IPS-NIHi7 (cell line): ENCODE data around the gene TCEANC.
"Not testable (repeated sequence)": the region's sequence is repeated elsewhere in the genome, so short reads cannot be mapped to it uniquely, and the experiment has no call there.

Source experiments
- DNase-seq: peaks from one replicate; pipeline ENCODE4 v3.0.0; 2012; ENCODE audit warnings: mixed read lengths; ENCODE audit errors: extremely low spot score

Gene TCEANC

DNA sequence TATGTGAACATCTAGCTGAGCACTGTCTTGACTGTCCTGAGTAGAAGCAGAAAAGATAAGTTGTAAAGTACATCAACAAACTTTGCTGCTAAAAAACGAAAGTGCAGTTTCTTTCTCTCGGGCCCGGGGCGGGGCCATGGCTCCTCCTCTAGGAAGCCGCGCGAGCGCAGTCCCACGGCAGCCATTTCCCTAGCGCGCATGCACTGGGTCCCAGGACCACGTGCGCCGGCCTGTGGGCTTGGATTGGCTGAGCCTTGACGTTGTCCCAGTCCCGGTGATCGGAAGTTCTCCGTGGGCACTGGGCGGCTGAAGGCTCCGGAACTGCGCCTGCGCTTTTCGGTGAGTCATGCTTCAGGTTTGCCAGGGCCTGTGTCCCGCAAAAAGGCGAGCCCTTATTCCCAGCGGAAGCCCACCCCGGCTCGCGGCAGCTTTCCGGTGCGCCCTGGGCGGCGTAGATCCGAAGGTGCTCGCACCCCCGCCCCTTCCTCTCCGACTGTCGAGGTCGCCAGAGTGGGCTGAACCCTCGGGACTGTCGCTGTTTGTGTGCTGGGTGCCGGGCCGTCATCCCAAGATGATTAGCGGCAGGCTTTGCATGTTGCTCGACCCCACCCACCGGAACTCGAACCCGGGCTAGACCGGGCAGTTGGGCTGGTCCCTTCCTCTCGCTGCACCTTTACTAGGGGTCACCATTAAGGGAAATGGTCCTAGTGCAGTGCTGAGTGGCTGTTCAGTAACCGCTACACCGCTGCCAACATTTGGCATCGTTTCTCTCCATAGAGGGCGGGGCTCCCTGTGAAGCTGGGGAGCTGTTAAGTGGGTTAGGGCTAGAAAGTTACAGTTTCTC, at the start of gene TCEANC:
Gene TCEANC, plus strand, starts transcription at position 292 of the 844 bp plus-strand sequence. CDS start 9,368 bp downstream, outside the sequence.
- DNase-seq = peak; percentile 95

DNA sequence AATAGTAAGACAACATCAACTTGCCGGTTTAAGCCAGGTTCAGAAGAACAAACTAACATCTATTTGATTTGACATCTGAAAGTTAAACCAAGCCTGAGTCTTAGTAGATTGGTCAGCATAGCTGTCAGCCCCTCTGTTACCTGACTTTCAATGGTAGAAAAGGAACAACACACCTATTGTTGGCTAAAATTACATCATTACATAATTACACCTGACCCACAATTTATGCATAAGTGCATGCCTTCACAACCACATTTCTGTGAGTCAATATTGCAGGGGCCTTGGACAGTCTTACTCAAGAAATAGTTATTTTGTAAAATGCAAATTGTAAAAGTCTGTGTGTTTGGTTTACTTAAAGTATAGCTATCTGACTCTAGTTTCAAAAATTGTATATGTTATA, 47.3 kb upstream of the TCEANC start:
- DNase-seq = no peak

DNA sequence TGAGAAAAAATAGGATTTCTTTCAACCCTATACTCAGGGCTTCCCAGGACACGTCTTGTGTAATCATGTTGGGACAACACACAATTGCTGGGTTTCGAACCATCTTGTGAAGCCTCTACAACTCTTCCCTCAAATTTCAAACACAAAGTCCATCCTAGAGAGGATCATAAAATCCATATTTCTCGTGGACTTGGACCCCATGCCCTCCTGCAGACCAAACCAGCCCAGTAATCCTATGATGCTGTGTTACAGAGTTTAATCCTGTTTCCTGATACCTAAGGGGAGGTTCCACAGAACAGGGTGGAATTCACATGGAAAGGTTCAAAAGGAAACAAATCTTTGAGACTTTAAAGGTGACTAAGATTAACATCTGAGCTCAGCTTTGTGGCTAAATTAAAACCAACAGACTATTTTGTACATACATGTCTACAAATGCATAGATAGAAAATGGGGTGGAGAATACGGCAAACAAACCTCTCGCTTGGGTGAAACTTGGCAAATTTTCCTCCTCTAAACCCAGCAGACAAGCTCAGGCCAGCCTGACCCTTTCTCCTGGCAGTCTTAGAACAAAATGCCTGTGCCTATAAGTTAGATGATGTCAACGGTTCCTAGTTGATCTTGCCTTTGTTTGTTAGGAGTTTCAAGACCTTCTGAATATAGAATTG, 45.5 kb upstream of the TCEANC start:
- DNase-seq = no peak

- peak; percentile 38 for DNase-seq
Measured at GRCh38 chrX:13607996-13608365, 45.0 kb upstream of the TCEANC start.

DNA sequence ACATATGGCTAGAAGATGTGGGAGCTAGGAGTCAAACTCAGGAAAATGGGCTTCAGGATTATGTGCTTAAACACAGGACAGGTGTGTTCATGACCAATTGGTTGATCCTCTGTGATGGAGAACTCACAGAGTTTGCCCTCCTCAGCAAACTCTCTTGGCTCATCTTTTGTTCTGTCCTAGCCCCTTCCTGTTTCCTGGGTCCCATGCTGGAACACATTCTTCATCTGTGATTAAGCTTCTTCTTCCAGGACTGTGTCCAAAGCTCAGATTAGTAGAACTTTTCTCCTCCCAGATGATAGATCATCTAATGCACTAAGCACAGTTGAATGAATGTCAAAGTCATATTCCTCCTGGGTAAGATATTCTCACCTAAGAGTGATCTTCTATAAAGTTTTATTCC, 38.8 kb upstream of the TCEANC start:
- no peak for DNase-seq

GRCh38 chrX:13620207-13620606, 32.7 kb upstream of the TCEANC start:
- DNase-seq = peak; percentile 17

DNA sequence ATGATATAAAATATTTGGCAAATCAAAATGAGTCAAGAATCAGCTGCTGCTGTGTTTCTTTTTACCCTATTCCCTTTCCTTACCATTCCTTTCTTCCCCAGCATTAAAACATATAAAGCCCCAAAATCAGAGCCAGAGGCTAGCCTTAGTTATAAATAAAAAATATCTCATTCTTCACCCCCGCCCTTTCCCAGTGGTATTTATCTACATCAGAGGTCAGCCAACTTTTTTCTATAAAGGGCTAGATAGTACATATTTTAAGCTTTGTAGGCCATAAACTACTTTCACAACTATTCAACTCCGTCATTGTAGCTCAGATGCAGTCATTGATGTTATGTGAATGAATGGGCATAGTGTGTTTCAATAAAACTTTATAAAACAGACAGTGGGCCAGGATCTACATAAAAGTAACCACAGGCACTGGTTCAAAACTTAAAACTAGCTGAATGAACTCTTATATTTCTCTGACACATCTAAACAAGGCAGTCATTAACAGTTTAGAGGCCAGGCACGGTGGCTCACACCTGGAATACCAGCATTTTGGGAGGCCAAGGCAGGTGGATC, 30.5 kb upstream of the TCEANC start:
- DNase-seq = no peak

- no peak for DNase-seq
Measured at GRCh38 chrX:13627306-13627705, 25.6 kb upstream of the TCEANC start.

- DNase-seq = not testable (repeated sequence)
Measured at GRCh38 chrX:13637224-13637623, 15.7 kb upstream of the TCEANC start.

DNA sequence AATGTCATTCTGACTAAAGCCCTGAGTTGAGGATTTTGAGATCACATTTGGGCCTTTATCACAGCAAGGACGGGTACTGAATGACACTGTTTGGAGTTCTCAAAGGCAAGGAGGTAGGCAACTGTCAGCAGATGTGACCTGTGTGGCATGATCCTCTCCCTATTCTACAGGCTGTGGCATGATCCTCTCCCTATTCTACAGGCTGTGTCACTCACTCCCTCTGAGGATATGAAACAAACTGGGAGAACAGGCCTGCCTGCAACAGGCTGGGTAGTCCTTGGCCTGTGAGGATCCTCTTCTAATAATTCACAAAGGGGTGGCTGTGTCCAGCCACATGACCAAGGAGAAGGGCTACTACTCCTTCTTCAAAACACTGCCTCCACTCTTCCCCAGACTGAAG, 14.9 kb upstream of the TCEANC start:
- DNase-seq = no peak

GRCh38 chrX:13638826-13639225, 14.1 kb upstream of the TCEANC start:
- no peak for DNase-seq

GRCh38 chrX:13641684-13642083, 11.3 kb upstream of the TCEANC start:
- not testable (repeated sequence) for DNase-seq

DNA sequence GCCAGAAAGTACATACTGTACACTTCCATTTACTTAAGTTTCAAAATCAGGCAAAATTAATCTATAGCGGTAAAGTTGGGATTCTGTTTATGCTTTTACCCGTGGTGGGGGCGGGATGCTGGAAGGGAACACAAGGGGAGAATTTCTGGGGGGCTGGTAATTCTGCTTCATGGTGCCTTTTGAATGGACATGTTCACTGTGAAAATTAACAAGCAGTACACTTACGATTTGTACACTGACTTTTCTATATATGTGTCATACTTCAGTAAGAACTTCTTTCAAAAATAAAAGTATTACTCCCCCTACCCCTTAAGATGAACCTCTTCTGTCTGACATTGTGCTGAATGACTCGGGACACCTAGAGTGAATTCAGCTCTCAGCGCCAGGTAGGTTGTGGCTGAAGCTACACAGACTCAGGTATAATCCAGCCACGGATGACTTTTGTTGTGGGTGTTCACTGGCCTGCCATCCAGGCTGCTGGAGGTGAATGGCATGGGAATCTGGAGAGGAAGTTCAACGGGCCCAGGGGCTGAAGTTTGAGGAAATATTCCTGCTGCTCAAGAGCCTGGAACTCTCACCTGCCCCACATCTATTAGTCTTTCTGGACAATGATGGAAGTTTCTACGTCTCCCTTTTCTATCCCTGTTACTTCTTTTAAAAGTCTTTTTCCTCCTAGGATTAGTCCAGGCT, 7.3 kb upstream of the TCEANC start:
- DNase-seq = no peak

DNA sequence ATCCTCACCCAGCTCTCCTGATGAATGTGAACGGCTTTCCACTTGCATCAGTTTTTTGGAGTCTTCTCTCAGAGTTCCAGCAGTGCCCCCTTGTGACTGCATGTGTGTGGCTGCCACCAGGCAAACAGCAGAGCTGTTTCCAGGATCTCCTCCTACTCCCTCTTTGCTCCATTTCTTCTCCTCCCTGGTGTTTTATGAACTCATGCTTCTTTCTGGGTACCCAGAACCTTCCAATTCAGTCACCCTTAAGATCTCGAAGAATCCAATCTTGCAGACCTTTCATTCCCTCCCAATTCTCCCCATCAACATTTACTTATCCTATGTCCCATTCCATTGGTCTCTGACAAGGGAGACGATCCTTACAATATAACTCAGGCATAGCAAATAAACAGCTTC, 6.8 kb upstream of the TCEANC start:
- peak; percentile 76 for DNase-seq

DNA sequence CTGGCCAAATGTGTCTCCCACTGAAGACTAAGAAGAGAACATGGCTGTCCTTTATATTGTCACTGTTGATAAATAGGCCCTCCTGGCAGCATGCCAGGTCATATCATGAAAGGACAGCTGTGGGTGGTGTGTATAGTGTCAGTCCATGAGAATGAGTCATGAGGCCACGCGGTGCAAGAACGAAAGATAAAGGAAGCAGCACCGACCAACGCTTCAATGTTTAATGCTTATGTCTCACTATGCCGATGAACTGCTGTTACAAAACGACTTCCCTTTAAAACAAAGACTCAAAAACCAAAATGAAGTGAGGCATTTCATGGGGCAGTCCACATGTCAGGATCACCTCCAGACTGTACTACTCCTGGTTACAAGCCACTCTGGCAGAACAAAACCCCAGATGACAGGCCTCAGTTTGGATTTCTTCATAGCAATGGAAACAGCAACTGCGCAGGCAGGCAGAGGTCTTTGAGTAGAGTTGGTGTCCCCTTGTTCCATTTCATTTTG, 5.2 kb upstream of the TCEANC start:
- no peak for DNase-seq

- not testable (repeated sequence) for DNase-seq
Measured at GRCh38 chrX:13648336-13648735, 4.6 kb upstream of the TCEANC start.

DNA sequence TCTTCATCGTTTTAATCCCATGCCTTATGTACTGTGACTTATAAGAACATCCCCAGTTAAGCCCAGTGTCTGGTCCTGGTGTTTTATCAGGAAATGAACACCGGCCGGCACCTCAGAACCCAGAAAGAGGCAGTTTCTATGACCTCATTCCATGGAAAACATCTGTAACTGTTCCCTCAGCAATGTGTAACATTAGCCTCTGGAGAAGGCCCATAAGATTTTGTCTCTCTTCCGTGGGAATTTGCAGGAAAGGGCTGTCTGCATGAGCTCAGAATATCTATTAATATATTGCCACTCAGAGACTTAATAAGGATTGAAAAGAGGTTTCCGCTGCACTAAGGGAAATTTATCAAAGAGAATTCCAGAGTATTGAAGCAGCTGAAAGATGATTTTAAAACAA, 3.1 kb upstream of the TCEANC start:
- DNase-seq = no peak

DNA sequence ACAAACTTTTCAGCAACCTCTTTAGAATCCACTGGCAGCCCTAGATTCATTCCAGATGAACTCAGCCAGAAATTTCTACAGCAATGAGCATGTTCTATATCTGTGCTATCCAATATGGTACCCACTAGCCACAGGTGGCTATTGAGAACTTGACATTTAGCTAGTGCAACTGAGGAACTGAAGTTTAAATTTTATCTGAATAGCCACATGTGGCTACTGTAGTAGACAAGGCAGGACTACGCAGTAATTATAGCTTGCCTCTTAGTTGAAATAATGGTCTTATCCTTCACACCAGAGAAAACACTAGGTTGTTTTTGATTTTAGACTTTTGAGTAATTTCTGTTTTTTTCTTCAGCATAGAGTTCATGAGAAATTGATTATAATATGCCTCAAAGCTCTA, 2.6 kb upstream of the TCEANC start:
- DNase-seq = no peak

DNA sequence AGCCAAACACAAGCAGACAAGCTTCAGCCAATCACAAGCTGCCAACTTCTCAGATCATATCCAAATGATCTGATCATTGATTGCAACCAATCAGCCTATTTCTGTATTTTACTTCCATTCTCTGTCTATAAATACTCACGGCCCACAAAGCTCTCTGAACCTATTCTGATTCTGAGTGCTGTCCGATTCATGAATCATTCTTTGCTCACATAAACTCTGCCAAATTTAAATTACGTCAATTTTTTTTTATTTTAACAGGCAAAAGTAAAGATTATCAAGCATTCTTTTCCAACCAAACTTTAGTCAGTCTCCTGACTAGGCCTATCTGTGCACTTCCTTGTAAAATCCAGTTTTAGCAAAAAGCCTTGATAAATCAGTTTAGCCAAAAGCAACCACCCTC, 1.8 kb upstream of the TCEANC start:
- DNase-seq = no peak

DNA sequence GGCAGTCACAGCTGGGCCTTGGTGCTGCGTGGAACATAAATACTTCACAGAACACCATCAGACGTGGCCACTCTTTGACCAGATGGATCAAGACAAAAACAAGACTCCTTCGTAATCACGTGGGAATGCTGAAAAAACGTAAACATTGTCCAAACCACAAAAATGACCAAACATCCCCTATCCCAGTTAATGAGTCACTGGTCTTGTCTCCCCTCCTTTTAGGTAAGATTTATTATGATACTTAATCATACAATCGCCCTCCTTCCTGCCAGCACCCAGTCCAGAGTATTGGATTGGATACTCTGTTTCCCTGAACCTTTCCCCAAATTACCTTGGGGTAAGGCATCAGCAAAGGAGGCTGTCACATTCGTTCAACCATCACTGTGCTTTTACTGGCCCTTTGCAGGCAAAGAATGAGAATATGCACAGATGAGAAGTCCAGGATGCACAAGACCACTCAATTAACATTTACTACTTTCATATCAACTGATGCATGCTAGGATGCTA, 601 bp upstream of the TCEANC start:
- DNase-seq = no peak

- DNase-seq = no peak
Measured at GRCh38 chrX:13654116-13654515, 1.2 kb downstream of the TCEANC start.

GRCh38 chrX:13655674-13656073, 2.7 kb downstream of the TCEANC start:
- no peak for DNase-seq
